Fibroblast of lung (primary cell): Measurements from ENCODE around the gene NKX2-1.

Experiments
- CTCF ChIP-seq, 2 donors: IDR thresholded peaks in 1 of 2; conservative IDR thresholded peaks in 1 of 2; 1 replicate in 1 of 2; 2 replicates in 1 of 2; pipeline ENCODE4 v1.5.1; 2011 to 2012; ENCODE audit warnings: low read length in 2 of 2, control low read depth in 1 of 2, inconsistent platforms in 1 of 2, low read depth in 1 of 2, mild to moderate bottlenecking in 1 of 2
- EZH2 ChIP-seq: IDR thresholded peaks from 2 replicates; pipeline ENCODE4 v1.5.1; 2012; ENCODE audit warnings: low read length, control low read depth, mild to moderate bottlenecking; ENCODE audit errors: missing control alignments

GRCh38 chr14:36477266-36477665 is 42.8 kb downstream of the NKX2-1 start:
- TF ChIP-seq CTCF (conservative IDR thresholded peaks at IDR 0.05 in 1 of 2, IDR thresholded peaks at IDR 0.05 in 1 of 2; ENCODE audit: low read depth in 1 of 2, low read length in 2 of 2) (no peak), EZH2 (no peak)
